GM21528 (cell line): ENCODE data around the gene KRT38.

Source experiments
- ATAC-seq: cut with Tn5 transposase; IDR thresholded peaks from one replicate; pipeline ENCODE4 v1.9.1; 2021; ENCODE audit warnings: mild to moderate bottlenecking, moderate library complexity; ENCODE audit not compliant: unreplicated experiment, low FRiP score

Gene KRT38

DNA sequence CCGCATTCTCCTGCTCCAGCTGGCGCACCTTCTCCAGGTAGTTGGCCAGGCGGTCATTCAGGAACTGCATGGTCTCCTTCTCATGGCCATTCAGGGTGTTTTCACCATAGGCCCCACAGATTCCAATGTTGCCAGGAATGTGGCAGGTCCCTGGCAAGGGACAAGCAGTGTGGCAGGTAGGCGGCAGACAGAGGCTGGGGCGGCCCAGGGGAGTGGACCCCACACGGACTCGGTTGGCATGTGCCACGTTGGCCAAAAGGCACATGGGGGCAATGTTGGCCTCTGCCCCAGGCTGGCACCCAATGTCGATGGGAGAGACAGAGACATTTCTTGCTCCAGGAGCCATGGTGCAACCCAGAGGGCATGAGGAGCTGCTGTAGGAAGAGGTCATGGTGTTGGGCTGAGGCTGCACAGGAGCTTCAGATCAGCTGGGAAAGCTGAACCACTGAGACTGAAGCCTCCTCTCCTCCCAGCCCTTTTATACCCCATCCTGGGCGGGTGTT is at the start of gene KRT38:
KRT38 (minus strand) TSS at position 453 of the 503 bp plus-strand sequence; CDS start at position 391, 62 bp downstream.
- no peak for ATAC-seq

DNA sequence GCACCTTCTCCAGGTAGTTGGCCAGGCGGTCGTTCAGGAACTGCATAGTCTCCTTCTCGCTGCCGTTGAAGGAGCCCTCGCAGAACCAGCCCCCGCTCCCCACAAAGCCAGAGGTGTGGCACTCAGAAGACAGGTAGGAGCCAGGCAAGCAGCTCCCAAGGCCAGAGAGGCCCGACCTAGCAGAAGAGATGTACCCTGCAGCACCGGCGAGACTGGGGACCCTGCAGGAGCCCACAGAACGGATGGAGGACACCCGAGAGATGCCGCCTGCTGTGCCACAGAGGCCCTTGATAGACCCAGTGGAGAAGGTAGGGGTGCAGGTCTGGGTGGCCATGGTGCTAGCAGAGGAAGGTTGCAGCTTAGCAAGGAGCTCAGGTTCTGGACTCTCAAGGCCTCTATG is 48.7 kb upstream of the KRT38 start, which contains the start of gene KRT36:
KRT36 (minus strand) TSS at position 380 of the 400 bp plus-strand sequence; CDS start at position 334, 46 bp downstream.
- no peak for ATAC-seq

DNA sequence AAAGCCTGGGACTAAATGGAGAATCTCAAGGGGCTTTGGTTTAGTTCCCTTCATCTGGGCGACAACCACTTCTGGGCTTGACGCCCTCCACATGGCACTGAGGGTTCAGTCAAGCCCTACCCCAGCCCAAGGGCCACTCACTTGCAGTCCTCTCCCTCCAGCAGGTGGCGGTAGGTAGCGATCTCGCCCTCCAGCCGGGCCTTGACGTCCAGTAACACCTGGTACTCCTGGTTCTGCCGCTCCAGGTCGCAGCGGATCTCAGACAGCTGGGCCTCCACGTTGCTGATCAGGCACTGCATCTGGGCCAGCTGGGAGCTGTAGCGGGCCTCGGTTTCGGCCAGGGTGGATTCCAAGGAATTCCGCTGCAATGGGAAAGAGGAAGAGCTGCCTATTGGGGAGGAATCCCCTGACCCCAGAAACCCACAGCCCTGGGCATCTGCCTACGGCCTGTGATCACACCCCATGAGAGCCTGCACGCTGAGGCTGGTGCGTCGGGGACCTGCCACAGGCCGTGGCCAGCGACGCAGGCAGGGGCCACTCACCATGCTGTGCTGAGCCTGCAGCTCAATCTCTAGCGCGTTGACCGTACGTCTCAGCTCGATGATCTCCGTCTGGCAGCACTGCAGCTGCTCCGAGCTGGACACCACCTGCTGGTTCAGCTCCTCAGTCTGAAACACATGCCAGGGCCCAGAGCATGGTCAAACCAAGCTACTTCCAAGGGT is 46.2 kb upstream of the KRT38 start:
- ATAC-seq = no peak

DNA sequence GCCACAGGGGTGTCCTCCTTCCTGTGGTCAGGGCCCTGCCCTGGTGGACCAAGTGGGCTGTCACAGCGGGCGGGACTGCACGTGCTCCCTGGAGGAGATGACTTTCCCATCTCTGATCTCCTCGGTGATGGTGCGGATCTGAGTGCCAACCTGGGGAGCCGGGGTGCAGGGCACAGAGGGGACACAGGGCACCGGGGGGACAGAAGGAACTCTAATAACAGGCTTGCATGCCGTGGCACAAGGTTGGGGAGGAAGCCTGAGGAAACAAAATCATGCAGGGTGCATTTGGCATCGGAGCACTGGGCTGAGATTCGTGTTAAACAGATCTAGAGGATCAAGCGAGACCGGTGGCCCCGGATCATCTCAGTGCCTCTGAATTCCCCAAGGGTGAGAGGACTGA is 45.5 kb upstream of the KRT38 start:
- no peak for ATAC-seq

DNA sequence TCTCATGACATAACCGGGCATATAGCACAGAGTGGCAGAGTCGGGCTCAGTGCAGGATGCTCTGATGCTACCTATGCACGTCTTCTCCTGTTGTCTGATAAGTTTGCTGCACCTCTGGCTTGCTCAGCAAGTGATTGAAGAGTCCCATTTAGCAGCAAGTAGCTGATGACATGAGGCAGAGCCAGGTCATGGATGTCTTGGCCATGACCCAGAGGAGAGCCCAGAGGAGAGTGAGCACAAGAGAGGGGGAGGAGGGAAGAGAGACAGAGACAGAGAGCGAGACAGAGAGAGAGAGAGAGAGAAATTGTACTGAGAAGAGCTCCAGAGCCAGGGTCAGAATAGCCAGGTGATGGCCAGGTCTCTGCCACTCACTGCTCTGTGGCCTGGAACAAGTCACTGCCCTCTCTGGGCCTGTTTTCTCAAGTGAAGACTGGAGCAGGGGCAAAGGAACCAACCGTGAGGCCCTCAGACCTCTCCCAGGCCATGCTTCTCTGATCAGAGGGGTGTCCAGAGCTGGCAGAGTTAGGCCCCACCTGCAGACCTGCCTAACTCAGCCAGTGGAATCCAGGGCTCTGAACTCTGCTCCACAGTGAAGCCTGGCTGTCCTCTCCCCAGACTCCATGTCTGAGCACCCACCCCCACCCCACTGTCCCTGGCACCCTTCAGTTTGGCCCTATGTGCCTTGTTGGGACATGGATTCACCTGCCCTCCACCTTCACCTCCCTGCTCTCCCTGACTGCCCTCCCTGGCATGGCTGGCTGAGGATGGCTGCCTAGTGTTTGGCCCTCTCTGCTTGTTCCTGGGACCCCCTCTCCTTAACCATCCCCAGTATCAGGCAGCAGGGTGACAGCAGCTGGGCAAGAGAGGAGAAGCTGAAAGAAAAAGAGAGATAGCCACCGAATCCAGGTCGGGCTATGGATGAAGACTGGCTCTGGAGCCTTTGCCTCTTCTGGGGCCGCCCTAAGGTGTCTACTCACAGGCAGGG is 44.4 kb upstream of the KRT38 start:
- ATAC-seq = no peak

DNA sequence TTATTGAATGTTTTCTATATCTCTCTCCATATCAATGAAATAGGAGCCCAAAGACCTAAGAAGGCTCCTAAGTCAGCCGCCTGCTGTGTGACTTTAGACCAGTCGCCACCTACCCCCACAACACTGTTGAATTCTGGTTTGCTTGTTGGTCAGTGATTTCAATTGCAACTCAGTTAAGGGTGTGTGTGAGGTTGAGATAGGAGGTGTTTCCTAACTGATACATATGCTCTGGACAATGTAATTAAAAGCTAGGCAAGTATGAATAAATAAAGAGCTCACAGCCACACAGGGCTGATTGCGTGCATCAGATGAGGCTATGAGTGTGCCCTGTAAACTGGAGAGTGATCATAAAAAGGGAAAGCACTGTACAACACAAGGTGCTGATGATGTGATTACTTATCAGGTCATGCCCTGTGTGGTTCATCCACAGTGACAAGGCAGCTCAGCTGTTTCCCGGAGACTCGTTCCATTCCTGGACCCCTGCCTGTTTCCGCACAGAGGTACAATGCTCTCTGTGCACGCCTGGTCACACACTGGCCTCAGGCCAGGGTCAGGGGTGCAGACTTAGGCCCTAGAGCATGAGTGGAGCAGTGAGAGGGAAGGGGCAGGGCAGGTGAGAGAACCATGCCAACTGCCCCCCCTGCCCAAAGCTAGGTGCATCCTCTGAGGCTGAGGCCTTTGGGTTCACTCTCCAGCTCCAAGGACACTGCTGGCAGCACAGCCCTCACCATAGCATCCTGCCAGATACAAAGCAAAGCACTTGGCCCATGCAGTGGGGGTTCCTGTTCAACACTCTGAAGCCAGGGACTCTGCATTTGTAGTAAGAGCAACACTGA is 43.4 kb upstream of the KRT38 start:
- ATAC-seq = no peak

DNA sequence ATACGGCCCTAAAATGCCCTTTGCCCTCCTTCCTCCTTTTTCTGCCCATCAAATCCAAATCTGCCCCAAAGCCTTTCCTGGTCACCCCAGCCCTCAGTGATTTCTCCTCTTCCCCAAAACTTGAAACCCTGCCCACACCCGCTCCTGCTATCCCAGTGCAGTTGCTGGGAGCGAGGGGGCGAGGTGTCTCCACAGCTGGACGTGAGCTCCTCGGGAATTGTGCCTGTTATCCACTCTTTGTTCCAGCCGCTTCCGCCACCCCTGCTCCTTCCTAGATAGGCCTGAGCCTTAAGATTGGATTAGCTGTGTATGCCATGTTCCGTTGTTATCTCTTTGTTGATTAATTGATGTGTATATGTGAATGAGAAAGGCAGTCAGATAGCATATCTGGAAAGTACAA is 42.7 kb upstream of the KRT38 start:
- no peak for ATAC-seq

DNA sequence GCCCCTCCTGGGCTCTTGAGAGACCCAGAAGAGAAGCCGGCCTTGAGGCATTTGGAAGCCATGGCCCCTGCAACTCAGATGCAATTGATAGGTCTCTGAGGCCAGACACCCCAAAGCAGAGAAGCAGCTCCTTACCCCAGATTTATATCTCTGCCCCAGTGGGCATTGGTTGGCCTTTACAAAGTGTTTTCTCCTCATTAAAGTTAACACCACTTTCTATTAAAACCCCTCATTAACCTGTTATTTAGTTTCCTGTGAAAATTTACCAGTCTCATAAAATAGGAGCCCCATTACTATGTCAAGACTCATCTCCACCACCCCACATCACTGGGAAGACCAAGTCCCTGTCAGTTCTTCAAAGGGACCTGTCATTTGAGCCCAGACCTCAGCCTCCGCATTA is 40.3 kb upstream of the KRT38 start, which contains the start of gene KRT35:
KRT35 (minus strand) TSS at position 116 of the 400 bp plus-strand sequence; CDS start at position 62, 54 bp downstream.
- ATAC-seq = no peak

DNA sequence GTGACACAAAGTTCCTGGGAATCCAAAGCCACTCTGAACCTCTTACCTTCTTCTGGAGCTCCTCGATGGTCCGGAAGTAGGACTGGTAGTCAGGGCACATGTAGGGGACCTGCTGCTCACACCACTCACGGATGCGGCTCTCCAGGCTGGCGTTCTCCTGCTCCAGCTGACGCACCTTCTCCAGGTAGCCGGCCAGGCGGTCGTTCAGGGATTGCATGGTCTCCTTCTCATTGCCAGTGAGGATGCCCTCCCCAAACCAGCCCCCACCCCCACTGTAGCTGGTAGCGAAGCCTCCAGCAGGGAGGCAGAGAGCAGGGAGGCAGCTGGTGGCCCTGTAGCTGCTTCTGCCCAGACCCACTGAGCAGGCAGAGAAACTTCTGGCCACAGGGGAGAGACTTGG is 39.8 kb upstream of the KRT38 start:
- no peak for ATAC-seq

DNA sequence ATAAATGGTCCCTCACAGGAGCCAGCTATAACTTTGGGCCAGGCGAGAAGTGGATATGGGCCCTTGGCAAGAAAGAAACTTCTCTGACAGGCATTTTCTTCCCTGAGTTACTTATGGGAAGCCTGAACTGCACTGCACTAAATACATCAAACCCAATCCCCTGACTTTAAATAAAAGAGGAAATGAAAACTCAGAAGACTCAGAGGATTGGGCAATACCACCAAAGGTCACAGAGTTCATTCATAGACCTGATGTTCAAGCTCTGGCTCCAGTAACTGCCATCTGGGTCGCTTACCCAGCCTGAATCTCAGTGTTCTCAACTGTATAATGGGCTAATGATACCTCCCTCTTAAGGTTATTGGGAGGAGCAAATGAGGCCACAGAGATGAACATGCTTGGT is 39.4 kb upstream of the KRT38 start:
- no peak for ATAC-seq

DNA sequence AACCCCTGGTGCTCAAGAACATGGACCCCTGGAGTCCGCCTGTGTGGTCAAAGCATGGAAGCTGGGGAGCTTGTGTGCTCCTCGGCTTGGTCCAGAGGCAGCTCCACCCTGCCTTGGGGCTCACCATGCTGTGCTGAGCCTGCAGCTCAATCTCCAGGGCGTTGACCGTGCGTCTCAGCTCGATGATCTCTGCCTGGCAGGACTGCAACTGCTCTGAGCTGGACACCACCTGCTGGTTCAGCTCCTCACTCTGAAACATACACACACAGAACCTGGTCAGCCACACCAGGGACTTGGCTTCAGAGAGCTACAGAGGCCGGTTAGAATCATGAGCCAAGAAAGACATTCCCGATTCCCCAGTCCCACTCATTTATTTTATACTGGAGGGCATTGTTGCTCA is 37.5 kb upstream of the KRT38 start:
- ATAC-seq = no peak

DNA sequence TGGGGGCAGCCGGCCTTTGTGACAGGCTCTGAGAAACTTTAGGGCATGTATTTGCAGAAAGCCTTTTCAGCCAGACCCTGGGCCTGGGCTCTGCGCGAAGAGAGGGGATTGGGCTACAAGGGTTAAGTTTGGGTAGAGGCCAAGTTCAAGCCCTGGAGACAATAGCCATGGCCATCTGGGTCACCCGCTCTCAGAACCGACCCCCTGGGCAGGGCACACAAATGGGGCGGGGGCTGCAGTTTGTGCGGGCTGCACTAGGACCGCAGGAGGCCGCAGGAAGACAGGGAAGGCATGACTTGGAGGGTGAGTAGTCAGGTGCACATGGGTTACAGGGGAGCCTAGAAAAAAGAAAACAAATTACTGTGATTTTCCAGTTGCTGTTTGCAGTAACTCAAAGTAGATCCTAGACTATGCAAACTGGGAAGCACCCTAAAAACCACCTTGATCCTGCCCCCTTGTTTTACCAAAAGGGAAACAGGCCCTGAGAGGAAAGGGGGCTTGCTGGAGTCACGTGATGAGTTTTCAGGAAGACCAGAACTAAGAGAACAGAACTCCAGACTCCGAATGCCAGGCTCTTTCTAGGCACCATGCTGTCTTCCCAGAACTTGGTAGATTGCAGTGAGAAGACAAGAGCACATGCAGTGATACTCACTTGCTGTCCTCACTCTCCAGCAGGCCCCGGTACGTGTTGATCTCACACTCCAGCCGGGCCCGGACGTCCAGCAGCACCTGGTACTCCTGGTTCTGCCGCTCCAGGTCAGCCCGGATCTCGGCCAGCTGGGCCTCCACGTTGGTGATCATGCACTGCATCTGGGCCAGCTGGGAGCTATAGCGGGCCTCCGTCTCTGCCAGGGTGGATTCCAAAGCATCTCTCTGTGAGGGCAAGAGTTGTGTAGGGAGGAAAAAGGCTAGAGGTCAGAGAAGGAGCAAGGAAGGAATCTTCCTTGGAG is 36.4 kb upstream of the KRT38 start:
- ATAC-seq = no peak

DNA sequence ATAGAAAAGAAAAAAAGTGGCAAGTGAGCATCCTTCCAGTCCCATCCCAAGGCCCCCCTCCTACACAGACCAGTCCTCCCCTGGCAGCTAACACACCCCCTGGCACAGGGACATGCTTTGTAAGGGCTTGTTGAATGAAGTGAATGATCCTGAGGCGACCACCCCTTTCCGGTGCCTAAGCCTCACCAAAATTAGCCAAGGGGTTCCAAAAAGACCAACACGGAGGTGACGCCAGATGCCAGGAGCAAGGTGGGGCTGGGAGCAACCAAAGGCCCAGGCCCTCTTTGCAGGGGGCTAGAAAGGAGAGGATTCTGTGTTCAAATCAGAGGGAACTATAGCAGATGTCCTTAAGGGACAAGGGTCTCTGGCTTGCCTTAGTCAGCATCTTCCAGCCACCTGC is 34.6 kb upstream of the KRT38 start:
- ATAC-seq = no peak

DNA sequence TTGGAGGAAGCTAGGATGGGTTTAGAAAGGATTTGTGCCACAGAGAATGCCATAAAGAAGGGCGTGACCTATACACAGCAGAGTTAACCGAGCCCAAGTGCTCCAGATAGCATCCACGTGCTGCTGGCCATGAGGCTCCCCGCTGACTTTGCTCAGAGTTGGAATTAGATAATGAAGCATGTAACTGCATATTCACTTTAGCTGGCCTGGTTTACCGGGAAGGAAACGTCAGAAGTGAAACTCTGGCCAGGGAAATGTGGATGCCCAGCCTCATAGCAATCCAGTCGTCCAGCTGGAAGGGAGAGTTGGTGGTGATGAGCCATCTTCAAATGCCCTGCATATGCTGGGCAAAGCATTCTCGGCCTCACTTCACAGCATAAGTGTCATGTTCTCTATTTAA is 34.1 kb upstream of the KRT38 start:
- ATAC-seq = no peak

DNA sequence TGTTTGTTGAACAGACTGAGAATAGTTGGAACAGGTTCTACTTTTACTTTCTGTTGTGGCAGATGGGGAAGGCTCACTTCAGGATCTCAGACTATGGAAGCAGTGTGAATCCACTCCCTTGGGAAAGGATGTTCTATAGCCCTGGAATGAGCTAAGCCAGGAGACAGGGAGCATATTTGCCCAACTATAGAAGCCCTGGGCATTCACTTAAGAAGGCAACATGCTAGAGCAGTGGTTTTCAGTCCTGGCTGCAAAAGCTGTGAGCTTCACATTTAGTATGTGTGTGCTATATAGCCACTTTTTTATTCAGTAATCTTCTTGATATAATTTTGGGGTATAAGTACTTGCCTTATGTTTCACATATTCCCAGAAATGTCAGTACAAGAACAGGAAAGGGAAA is 27.6 kb upstream of the KRT38 start:
- ATAC-seq = no peak

DNA sequence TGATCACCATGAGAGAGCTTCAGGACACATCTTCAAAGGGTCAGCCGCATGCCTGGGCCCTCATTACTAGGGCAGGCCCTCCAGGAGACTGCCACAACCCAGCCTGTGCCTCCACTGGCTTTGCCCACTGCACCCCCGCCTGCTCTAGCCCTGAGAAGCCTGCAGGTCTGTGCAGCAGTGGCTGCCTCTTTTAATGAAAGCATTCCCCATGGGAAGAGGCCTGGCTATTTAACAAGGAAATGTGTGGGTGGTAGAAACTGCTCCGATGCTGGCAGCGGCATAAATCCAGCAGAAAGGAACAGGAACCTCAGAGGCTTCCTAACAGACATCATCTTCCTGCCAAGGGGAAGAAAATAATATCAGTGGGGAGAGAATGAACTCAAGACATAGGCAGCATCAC is 26.8 kb upstream of the KRT38 start:
- ATAC-seq = no peak

DNA sequence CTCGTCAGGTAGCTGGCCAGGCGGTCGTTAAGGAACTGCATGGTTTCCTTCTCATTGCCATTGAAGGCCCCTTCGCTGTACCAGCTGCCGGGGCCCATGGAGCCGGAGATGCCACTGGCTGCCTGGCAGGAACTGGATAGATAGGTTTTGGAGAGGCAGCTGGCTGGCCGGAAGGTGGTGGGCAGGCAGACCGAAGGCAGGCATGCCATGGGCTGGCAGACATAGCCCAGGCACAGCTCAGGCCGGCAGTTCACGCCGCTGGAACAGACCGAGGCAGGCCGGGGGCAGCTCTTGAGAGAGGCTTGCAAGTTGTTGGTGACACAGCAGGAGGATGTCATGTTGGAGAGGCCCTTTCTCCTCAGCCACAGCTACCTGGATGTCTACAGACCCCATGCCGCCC is 26.2 kb upstream of the KRT38 start, which contains the start of gene KRT32:
KRT32 (minus strand) TSS at position 399 of the 400 bp plus-strand sequence; CDS start at position 338, 61 bp downstream.
- no peak for ATAC-seq

DNA sequence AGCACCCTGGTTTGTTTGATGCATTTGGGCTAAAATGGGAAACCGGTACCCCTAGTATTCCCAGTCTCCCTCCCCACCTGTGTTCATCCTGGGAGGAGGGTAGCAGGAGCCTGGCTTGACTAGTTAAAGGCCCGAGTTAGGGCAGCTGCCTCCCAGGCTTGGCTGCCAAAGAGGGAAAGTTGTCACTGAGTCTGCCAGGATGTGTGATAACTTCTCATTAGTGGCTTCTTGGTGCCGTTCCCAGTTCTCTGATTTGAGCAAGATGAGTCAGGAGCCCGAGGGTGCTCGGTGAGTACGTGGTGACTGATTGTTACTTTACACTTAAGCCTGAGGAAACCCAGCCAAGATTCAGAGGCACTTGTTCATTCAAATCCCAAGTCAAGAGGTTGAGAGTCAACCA is 23.9 kb upstream of the KRT38 start:
- ATAC-seq = no peak

DNA sequence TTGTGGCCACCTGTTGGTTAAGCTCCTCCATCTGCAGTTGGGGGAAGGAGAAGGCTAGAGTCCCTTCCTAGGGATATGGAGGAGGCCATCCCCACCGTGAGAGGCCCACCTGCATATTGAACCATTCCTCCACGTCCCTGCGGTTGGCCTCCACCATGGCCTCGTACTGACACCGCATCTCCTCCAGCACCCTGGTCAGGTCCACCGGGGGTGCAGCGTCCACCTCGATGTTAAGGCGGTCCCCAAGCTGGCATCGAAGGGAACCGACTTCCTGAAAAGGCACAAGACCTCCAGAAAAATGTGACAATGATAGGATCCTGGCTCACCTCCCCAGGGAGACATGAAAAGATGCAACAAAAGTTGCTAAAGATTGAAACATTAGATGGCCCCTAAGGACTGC is 23.4 kb upstream of the KRT38 start:
- ATAC-seq = no peak
